HG03060 (cell line): ENCODE results near the gene PTX4.

ENCODE experiments used
- ATAC-seq: cut with Tn5 transposase; IDR thresholded peaks from one replicate; pipeline ENCODE4 v1.9.1; 2021; ENCODE audit warnings: low read depth, moderate number of reproducible peaks; ENCODE audit not compliant: unreplicated experiment

PTX4 gene

GRCh38 chr16:1464894-1465566 is 23.7 kb downstream of the PTX4 start:
- no peak for ATAC-seq

GRCh38 chr16:1464196-1464893 is 24.4 kb downstream of the PTX4 start:
- ATAC-seq: no peak

- ATAC-seq: no peak
Observed at GRCh38 chr16:1461146-1461545, 27.6 kb downstream of the PTX4 start.

GRCh38 chr16:1460602-1461138 is 28.1 kb downstream of the PTX4 start:
- ATAC-seq: no peak

- no peak for ATAC-seq
Observed at GRCh38 chr16:1459967-1460366, 28.8 kb downstream of the PTX4 start.

GRCh38 chr16:1458977-1459341 is 29.8 kb downstream of the PTX4 start:
- no peak for ATAC-seq

- no peak for ATAC-seq
Observed at GRCh38 chr16:1458336-1458976, 30.3 kb downstream of the PTX4 start.

- ATAC-seq: no peak
Observed at GRCh38 chr16:1457489-1458245, 31.1 kb downstream of the PTX4 start.

GRCh38 chr16:1456951-1457350 is 31.8 kb downstream of the PTX4 start:
- no peak for ATAC-seq

- ATAC-seq: no peak
Observed at GRCh38 chr16:1455190-1456171, 33.3 kb downstream of the PTX4 start.

GRCh38 chr16:1454561-1454960 is 34.2 kb downstream of the PTX4 start:
- no peak for ATAC-seq

- ATAC-seq: no peak
Observed at GRCh38 chr16:1453316-1453715, 35.4 kb downstream of the PTX4 start.

GRCh38 chr16:1452530-1452929 is 36.2 kb downstream of the PTX4 start:
- ATAC-seq: no peak

- ATAC-seq: no peak
Observed at GRCh38 chr16:1451702-1452392, 36.9 kb downstream of the PTX4 start.

GRCh38 chr16:1450841-1451240 is 37.9 kb downstream of the PTX4 start:
- no peak for ATAC-seq

GRCh38 chr16:1450218-1450617 is 38.5 kb downstream of the PTX4 start:
- ATAC-seq: no peak

- no peak for ATAC-seq
Observed at GRCh38 chr16:1449201-1449788, 39.4 kb downstream of the PTX4 start.

GRCh38 chr16:1448536-1449116 is 40.1 kb downstream of the PTX4 start:
- ATAC-seq: no peak
